Pancreas (tissue), 10 donors: ENCODE data around the gene SGK1. TPM values are rescaled to one million over a fixed set of nuclear protein-coding genes. Genes with fewer than 3 reads are reported as not detected.

Experiments used
- ATAC-seq, 4 donors: fragments of 200-7000 bp; cut with Tn5 transposase; one replicate each; pipeline versions ENCODE4 v1.8.0 to v1.9.1; 2020; ENCODE audit warnings: mild to moderate bottlenecking in 4 of 4, moderate library complexity in 4 of 4
- DNase-seq, 6 donors: peaks; one replicate each; pipeline ENCODE4 v3.0.0-alpha.2; 2020
- FAIRE-seq: peaks from 2 replicates; lab custom pipeline; 2012; peaks lifted over from hg19 to GRCh38; lab: Jason Lieb, UNC
- H3K27ac ChIP-seq, 4 donors: fragments of 200-600 bp; sonication (generic); 1 replicate in 3 of 4; 2 replicates in 1 of 4; pipeline versions ENCODE4 v1.5.0 to v1.8.0; 2020
- H3K27me3 ChIP-seq, 4 donors: fragments of 200-600 bp; one replicate each; pipeline ENCODE4 v1.8.0; 2021
- H3K36me3 ChIP-seq, 3 donors: fragments of 200-600 bp; sonication (generic) in 1 of 3; one replicate each; pipeline versions ENCODE4 v1.5.0 to v1.8.0; 2020 to 2021
- H3K4me1 ChIP-seq, 3 donors: fragments of 200-600 bp; one replicate each; pipeline ENCODE4 v1.8.0; 2021
- H3K4me3 ChIP-seq, 4 donors: fragments of 200-600 bp; sonication (generic) in 2 of 4; one replicate each; pipeline versions ENCODE4 v1.5.0 to v1.8.0; 2020 to 2021
- H3K9me3 ChIP-seq, 4 donors: fragments of 200-600 bp; one replicate each; pipeline ENCODE4 v1.8.0; 2021
- whole genome bisulfite sequencing, 2 donors: extraction: QIAGEN DNeasy Blood & Tissue Kit; methylation state at CpG; one replicate each; pipeline ENCODE4 v1.1.7; 2013; 5-methylcytosine and 5-hydroxymethylcytosine counted together
- intact Hi-C, 3 donors: fragments of 100-400 bp; cut with DNase I; formaldehyde crosslinking; loops; one replicate each; pipeline versions ENCODE4 v1.11.1 to v1.14.2; 2022
- polyA plus RNA-seq, 2 donors: library from polyadenylated mRNA; stranded (reverse); fragments of 200-250 nt; gene quantifications; one replicate each; pipeline ENCODE4 v1.2.3, GENCODE V29; 2013
- total RNA-seq, 6 donors: library from RNA; stranded (reverse); fragmentation: NEBNext Ultra II Directional in 4 of 6; extraction: Animal tissue kit (Norgen Biotek cat#: 25700) in 4 of 6; gene quantifications; one replicate each; pipeline versions ENCODE4 v1.2.1 to v1.2.4, GENCODE V29; 2021 to 2023
- TF ChIP-seq, protein P1 (sequence below), 4 donors: fragments of 200-600 bp; sonication (generic) in 3 of 4; IDR thresholded peaks; one replicate each; pipeline versions ENCODE4 v1.5.0 to v1.8.0; 2021; ENCODE audit warnings: antibody characterized with exemption in 4 of 4
- donor health status: healthy with polysubstance abuse.
- donor health status: DM: no; HTN: no; CAD: no; lungs with moderate emphysema.
- donor health status: DM: no; HTN: no; CAD: no.
- donor health status: control.
- donor health status: control.
- donor health status: Bipolar disorder and iron deficiency.
- donor health status: DM: yes; HTN: yes; CAD: no.
- donor health status: DM: no; HTN: no; CAD: no.
- donor health status: DM: no; HTN: no; CAD: no.
- donor health status: DM: yes; HTN: yes; CAD: no.

The SGK1 gene
- 100 to 1,000 TPM in 3 of 6 donors, 10 to 100 TPM in 3; 56.8 to 189 (median 112) TPM for total RNA-seq
- 10 to 100 TPM; 60.2 to 92.7 TPM for polyA plus RNA-seq

DNA sequence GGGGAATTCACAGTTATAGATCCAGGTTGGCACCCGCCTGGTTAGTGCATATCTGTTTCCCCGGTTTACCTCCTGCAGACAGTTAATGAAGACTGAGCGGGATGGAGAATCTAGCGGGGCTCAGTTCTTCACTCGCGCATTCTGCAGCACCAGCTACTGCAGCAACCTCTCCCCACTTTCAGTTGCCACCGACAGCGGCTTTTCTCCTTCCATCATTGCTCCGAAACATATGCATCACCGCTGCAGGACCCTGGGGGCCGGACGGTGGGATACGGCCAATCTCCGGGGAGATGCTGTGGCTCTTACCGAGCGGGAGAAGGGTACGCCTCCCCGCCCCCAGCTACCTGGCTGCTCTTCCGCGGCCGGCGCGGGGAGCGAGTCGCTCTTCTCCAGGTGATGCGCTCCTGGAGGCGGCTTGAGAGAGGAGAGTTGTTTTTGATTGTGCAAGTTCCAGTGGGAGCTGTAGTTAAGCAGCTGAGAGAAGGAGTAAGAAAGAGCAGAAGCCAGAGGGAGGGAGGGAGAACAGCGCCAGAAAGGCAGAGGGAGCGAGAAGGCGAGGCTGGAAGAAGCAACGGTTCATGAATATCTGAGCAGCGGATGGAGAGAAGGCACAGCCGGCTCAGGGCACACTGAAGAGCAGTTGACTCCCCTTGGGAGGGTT lies at the start of gene SGK1:
TSS of gene SGK1 (minus strand) at position 642 of the 661 bp plus-strand sequence. CDS start 652 bp downstream, outside the sequence.
- peak within 1 kb of the TSS; percentile 12 to 64 (median 32) for H3K4me3 ChIP-seq
- 3 to 5% methylated on average over 33 of the region's 33 CpGs for WGBS, 2 donors
- DNase-seq (peak in 3 of 6 donors; percentile 30 to 66 (median 51)), ATAC-seq (peak; percentile 71 to 81 (median 76)), FAIRE-seq (no peak)
- H3K27ac ChIP-seq = peak within 1 kb of the TSS in 1 of 4 donors; percentile 39
- H3K4me1 ChIP-seq = peaks cover 0 to 9% (median 2%) of the 10 kb centered on the region in 3 donors
- H3K9me3 ChIP-seq = no peaks in the 10 kb centered on the region
- intact Hi-C loops = no loop called here
- H3K27me3 ChIP-seq = no peaks in the 10 kb centered on the region
- TF ChIP-seq, protein P1, sequence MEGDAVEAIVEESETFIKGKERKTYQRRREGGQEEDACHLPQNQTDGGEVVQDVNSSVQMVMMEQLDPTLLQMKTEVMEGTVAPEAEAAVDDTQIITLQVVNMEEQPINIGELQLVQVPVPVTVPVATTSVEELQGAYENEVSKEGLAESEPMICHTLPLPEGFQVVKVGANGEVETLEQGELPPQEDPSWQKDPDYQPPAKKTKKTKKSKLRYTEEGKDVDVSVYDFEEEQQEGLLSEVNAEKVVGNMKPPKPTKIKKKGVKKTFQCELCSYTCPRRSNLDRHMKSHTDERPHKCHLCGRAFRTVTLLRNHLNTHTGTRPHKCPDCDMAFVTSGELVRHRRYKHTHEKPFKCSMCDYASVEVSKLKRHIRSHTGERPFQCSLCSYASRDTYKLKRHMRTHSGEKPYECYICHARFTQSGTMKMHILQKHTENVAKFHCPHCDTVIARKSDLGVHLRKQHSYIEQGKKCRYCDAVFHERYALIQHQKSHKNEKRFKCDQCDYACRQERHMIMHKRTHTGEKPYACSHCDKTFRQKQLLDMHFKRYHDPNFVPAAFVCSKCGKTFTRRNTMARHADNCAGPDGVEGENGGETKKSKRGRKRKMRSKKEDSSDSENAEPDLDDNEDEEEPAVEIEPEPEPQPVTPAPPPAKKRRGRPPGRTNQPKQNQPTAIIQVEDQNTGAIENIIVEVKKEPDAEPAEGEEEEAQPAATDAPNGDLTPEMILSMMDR (IDR thresholded peaks at IDR 0.05) = no peak
- no peaks in the 10 kb centered on the region for H3K36me3 ChIP-seq

- FAIRE-seq = no peak
- DNase-seq = no peak
- intact Hi-C loops = no loop called here
- ATAC-seq = no peak
- TF ChIP-seq, protein P1 (IDR thresholded peaks at IDR 0.05) = no peak
- Histone ChIP-seq H3K36me3 (no peaks in the 10 kb centered on the region), H3K4me3 (no peak overlapping the region), H3K4me1 (no peaks in the 10 kb centered on the region), H3K9me3 (no peaks in the 10 kb centered on the region), H3K27ac (no peak overlapping the region), H3K27me3 (no peaks in the 10 kb centered on the region)
- WGBS, 2 donors = 68 to 69% methylated on average over 2 of the region's 2 CpGs
These were observed 45.6 kb upstream of the SGK1 start for GRCh38 chr6:134363323-134364039.

DNA sequence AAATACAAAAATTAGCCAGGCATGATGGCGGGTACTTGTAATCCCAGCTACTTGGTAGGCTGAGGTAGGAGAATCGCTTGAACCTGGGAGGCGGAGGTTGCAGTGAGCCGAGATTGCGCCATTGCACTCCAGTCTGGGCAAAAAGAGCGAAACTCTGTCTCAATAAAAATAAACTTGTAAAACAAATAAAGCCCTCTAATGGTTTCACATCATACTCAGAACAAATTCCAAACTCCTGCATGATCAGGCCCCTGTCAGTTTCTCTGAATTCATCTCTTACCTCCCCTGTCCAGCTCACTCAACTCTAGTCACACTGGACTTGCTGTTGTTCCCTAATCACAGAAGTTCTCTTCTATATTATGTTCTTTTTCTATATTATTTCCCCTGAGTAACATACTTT lies 43.1 kb upstream of the SGK1 start:
- WGBS, 2 donors = 95 to 98% methylated on average over 6 of the region's 6 CpGs
- FAIRE-seq = no peak
- intact Hi-C loops = no loop called here
- no peaks in the 10 kb centered on the region for H3K36me3 ChIP-seq
- H3K4me3 ChIP-seq = no peak overlapping the region
- TF ChIP-seq, protein P1 (IDR thresholded peaks at IDR 0.05) = no peak
- H3K27ac ChIP-seq = no peak overlapping the region
- no peak for ATAC-seq
- H3K27me3 ChIP-seq = no peaks in the 10 kb centered on the region
- no peak for DNase-seq
- H3K4me1 ChIP-seq = no peaks in the 10 kb centered on the region
- no peaks in the 10 kb centered on the region for H3K9me3 ChIP-seq

DNA sequence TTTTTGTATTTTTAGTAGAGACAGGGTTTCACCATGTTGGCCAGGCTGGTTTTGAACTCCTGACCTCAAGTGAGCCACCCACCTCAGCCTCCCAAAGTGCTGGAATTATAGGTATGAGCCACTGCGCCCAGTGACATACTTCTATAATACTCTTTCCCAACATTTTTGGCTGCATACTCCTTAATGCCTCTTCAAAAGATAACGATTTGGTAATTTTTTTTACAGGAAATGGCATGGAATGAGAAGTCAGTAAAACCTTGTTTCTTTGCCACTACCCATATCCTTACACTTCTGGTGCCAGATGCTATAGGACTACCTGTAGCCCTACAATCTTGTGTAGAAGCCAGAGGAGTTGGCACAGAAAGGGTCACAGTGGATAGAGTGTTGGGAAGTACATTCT lies 41.4 kb upstream of the SGK1 start:
- TF ChIP-seq, protein P1 (IDR thresholded peaks at IDR 0.05) = no peak
- Histone ChIP-seq H3K4me1 (no peaks in the 10 kb centered on the region), H3K27me3 (no peaks in the 10 kb centered on the region), H3K27ac (no peak overlapping the region), H3K9me3 (no peaks in the 10 kb centered on the region), H3K36me3 (no peaks in the 10 kb centered on the region), H3K4me3 (no peak overlapping the region)
- intact Hi-C loops = no loop called here
- no peak for ATAC-seq
- FAIRE-seq = no peak
- no peak for DNase-seq
- 89 to 92% methylated on average over 2 of the region's 2 CpGs for WGBS, 2 donors
